HG02840 (cell line): ENCODE measurements around the gene ZNF296.
A peak's percentile ranks its signal among the peaks of the same experiment; 100 is the strongest.
"Not testable (repeated sequence)": the region's sequence is repeated elsewhere in the genome, so short reads cannot be mapped to it uniquely, and the experiment has no call there.

ENCODE experiments used
- ATAC-seq: cut with Tn5 transposase; IDR thresholded peaks from one replicate; pipeline ENCODE4 v1.9.1; 2021; ENCODE audit warnings: mild to moderate bottlenecking, moderate library complexity, moderate number of reproducible peaks; ENCODE audit not compliant: unreplicated experiment, low FRiP score

ZNF296 gene

DNA sequence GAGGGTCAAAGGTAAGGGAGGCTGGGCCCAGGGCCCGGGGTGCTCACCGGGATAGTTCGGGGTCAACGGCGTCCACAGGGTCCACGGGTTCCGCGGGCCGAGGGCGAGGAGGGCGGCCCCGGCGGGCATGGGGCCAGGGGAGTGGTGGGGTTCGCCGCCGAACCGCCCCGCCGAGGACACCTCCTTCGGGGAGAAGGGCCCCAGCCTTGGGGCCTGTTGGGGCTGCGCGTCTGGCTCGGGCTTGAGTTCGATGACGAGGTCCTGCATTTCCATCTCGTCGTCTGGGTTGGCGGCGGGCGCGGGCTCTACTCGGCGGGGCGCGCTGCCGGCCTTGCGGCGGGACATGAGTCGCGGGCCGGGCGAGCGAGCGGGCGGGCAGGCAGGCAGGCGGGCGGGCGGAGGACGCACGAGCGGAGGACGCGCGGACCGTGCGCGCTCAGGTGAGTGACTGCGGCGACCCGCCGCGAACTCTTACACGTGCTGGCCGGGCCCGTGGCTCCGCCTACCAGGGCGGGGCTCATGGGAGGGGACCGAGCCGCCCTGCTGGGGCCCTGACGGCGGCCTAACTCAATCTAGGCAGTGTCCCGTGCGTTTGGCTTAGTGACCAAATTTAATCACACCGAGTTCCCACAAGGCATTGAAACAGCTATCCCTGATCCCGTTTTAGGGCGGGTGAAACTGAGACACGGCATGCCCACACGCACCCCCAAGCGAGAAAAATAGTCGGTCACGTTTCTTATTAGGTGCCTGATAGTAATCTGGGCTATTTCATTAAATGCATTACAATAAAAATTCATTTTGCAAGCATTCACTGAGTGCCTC is at the start of gene ZNF296:
TSS of gene ZNF296 (minus strand) at position 450 of the 822 bp plus-strand sequence. CDS start at position 345, 105 bp downstream.
- ATAC-seq = peak; percentile 40

DNA sequence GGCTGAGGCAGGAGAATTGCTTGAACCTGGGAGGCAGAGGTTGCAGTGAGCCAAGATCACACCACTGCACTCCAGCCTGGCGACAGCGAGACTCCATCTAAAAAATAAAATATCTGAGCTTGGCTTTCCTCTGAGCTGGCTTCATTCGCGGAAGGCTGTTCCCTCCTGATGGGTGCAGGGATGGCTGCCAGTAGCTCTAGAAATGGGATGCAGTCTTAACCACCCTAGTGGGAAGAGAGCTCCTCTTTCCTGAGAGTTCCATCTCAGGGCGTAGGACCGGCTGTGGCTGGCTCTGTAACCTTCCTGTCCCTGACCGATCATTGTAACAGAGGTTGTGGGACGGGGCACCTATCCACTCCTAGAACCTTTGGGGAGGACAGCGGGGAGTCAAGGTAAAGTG is 49.1 kb upstream of the ZNF296 start:
- no peak for ATAC-seq

DNA sequence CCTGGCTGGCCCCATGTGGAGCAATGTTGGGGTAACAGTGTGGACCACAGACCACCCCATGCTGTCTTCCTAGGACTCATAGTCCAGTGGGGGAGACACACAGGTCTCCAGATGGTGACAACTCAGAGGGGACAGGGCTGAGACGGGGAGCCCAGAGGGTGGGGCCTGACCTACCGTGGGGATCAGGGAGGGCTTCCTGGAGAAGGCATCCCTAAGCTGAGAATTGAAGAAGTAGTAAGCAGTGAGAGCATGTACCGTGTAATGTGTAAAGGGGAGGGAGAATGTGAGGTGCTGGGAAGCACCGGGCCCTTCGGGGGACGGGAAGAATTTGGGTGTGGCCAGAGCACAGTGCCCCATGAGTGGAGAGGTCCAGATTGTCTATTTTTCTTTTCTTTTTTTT is 47.7 kb upstream of the ZNF296 start:
- no peak for ATAC-seq

GRCh38 chr19:45123440-45123850 is 47.2 kb upstream of the ZNF296 start:
- no peak for ATAC-seq

DNA sequence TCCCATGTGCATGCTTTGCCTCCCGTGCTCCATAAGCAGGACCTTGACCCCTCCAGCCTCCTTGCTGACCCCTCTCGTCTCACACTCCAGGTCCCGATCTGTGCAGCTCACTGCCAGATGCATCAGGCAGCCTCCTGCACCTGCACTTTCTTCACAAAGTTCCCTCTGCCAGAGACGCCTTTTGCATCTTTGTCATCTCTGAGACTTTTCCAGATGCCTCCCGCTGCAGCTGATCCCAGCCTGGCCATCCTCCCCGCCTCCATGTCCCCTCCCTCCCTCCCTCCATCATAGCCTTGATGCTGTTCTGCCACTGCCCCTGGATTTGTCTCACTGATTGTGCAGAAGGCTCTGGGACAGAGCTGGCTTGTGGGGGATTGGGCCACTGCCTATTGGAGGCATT is 46.6 kb upstream of the ZNF296 start:
- no peak for ATAC-seq

DNA sequence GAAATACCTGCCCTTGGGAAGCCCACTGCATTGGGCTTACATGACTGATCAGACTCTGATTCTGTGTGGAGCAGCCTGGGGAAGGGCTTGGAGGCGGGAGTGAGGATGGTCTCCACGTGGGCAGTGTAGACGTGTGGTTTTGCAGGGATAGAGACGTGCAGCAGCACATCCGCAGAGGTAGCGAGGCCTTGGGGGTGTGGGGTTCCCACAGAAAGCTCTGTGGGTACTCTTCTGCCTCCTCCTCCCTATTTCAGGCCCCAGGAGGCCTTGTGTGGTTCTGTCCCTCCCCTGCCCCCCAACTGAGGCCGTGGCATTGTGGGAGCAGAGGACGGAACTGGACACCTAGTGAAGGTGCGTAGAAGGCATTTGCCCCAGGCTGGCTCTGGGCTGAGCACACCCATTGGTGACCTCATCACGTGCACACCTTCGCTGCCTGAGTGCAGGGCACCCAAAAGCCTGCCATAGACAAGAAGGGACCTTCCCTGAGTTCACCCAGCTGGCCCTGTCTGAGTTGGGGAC is 45.6 kb upstream of the ZNF296 start:
- no peak for ATAC-seq

- no peak for ATAC-seq
Observed at GRCh38 chr19:45119582-45119981, 43.3 kb upstream of the ZNF296 start.

DNA sequence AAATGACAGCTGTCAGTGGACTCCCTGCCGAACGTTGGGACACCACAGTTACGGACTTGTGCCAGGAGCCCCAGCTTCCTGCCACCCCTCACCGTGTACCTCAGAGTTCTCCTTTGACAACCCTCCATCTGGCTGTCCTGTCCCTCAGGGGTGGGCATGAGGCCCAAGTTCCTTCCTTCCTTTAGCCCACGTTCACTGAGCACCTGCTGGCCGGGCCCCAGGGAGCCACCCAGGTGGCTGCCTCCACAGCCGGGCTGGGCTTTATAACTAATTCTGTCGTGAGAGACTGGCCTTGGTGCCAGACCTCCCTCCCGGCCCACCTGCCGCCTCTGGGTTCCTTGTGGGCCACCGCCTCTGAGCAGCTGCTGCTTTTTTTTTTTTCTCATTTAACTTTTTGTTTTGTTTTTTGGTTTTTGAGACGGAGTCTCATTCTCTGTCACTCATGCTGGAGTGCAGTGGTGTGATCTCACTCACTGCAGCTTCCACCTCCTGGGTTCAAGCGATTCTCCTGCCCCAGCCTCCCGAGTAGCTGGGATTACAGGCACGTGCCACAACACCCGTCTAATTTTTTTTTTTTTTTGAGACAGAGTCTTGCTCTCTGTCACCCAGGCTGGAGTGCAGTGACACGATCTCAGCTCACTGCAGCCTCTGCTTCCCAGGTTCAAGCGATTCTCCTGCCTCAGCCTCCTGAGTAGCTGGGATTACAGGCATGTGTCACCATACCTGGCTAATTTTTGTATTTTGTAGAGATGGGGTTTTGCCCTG is 42.5 kb upstream of the ZNF296 start:
- ATAC-seq = not testable (repeated sequence)

DNA sequence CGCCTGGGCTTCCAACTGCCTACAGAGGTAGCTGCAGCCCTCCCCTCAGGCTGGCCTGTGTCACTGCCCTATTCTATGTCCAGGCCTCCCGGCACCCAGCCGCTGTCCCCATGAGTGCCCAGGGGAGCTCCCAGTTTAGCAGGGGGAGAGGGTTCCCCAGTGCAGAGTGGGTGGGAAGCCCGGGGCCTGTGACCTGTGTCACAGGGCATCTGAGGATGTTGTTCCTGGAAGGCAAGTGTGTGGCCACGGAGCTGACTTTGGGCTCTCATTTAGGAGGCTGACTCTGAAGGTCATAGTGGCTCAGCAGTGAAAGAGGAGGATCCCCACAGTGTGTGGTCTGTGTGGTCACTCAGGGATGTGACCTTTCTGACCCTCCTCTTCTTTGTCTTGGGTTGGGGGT is 41.8 kb upstream of the ZNF296 start:
- no peak for ATAC-seq

GRCh38 chr19:45117671-45118070 is 41.4 kb upstream of the ZNF296 start:
- ATAC-seq = no peak

DNA sequence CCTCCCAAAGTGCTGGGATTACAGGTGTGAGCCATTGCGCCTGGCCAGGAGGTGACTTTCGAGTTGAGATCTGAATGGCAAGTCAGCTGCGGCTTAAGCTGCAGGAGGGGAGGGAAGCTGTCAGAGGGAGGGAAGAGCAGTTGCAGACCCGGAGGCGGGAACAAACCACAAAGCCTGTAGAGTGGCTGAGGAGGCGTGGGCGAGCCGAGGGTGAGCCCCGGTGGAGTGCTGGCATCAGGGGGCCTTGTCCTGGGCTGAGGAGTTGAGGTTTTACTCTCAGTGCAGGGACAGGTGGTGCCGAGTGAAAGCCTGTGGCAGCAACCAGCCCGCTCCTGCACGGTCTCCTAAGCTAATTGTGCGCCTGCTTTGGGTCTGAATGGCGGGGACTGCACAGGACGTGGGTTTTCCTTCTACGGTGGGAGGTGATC is 40.9 kb upstream of the ZNF296 start:
- no peak for ATAC-seq

DNA sequence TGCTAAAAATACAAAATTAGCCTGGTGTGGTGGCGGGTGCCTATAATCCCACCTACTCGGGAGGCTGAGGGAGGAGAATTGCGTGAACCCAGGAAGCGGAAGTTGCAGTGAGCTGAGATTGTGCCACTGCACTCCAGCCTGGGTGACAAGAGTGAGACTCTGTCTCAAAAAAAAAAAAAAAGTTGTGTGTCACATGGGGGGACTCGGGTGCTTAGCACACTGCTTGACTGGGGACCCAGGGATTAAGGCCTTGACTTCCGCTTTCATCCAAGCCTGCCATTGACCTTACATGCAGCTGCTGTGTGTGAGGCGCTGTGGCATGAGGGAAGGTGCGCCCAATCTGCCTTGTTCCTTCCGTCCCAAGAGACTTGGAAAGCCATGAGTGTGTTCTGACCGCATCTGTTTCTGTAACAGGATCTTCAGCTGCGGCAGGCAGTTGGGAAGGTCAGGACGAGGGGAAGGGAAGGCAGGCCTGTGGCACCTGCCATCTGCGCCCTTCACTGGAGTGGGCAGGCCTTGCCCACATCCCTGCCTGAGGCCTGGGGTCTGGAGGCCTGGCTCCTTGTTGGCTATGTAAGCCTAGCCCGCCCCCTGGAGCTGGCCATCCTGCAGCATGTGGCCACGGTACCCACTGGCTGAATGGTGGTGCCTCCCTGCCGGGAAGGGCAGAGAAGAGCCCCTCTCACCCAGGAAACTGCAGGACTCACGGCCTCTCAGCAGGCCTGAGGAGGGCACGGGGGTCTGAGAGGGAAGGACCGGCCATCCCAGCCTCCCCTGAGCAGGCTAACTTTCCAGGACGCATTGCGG is 39.7 kb upstream of the ZNF296 start:
- ATAC-seq = no peak

DNA sequence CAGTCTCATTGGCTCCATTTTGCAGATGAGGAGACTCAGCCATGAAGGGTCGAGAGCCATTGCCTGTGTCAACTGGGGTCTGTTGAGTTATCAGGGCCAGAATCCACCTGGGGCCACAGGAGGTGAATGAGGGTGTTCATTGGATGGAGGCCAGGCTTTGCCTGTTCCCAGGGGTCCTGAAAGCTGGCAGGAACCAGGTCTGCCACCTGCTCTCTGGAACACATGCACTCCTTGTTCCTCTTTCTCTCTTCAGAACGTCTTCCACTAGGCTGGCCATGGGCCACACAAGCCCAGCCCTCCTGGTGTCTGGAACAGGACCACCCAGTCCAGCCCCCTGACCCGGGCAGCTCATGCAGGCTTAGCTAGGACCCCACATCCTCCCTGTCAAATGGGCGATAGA is 37.8 kb upstream of the ZNF296 start:
- no peak for ATAC-seq

- ATAC-seq = no peak
Observed at GRCh38 chr19:45113628-45114027, 37.4 kb upstream of the ZNF296 start.

DNA sequence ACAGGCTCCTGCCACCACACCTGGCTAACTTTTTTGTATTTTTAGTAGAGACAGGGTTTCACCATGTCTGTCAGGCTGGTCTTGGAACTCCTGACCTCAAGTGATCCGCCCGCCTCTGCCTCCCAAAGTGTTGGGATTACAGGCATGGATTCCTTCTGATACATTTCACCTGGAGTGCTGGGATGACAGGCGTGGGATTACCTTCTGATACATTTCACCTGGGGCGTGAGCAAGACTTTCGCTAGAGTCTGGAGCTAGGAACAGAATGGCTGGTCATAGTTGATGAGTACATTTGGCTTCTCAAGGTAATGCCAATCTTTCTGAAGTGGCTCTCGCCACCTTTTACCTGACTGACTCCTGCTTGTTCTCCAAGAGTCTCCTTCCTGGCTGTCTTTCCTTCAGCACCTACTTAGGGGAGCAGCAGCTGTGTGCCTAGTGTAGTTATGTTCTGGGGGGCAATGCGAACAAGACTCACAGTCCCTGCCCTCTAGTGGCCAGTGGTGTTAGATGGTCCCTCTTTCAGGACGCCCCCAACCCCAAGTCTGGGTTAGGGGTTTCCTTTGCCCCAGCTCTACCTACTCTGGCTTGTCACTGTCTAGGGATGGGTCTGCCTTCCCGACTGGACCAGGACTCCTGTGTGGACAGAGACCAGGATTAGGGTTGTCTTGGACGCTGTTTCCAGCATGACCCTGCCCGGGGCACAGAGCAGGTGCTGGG is 36.0 kb upstream of the ZNF296 start:
- ATAC-seq = no peak

GRCh38 chr19:45110851-45111266 is 34.6 kb upstream of the ZNF296 start:
- no peak for ATAC-seq

DNA sequence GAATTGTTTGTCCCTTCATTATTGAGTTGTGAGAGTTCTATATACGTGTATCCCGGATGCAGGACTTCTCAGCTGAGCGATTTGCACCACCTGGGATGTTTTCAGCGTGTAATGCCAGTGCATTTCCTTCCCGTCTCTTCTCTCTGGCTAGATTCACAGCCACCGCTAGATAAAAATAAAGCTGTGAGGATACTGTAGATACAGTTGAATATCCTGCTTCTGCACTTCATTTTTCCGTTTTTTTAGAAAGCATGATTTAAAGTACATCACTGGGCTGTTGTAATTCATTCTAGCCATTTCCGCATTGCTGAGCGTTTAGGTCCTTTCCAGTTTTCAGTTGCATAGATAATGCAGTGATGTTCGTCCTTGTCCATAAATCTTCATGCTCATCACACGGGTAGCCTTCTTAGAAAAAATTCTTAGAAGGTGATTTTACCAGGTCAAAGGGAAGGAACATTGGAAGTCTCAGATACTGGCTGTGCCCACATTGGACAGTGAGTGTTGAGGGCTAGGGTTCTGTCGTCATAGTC is 31.4 kb upstream of the ZNF296 start:
- no peak for ATAC-seq

DNA sequence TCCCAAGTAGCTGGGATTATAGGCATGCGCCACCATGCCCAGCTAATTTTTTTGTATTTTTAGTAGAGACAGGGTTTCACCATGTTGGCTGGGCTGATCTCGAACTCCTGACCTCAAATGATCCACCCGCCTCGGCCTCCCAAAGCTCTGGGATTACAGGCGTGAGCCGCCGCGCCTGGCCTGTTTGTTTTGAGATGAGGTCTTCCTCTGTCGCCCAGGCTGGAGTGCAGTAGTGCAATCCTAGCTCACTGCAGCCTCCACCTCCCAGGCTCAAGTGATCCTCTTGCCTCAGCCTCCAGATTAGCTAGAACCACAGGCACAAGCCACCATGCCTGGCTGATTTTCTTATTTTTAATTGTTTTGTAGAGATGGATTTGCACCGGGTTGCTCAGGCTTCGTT is 30.1 kb upstream of the ZNF296 start:
- ATAC-seq = not testable (repeated sequence)

- no peak for ATAC-seq
Observed at GRCh38 chr19:45104658-45105349, 28.5 kb upstream of the ZNF296 start.
